PC-3 (cell line): Measurements from ENCODE around the gene NUAK2.

ENCODE experiments used
- CTCF ChIP-seq: fragments of 300-600 bp; sonication (generic); conservative IDR thresholded peaks from 2 replicates; pipeline ENCODE4 v1.5.1; 2017; ENCODE audit warnings: antibody characterized with exemption, low read depth, mild to moderate bottlenecking, low read length
- EZH2 ChIP-seq: fragments of 300-600 bp; sonication (generic); IDR thresholded peaks from one replicate; pipeline ENCODE4 v1.6.1; 2017; ENCODE audit warnings: antibody characterized with exemption, mild to moderate bottlenecking, low read length; ENCODE audit not compliant: unreplicated experiment

- TF ChIP-seq CTCF: no peak
- TF ChIP-seq EZH2: no peak
Measured at GRCh38 chr1:205343431-205344065, 22.0 kb upstream of the NUAK2 start.
